Measurements from ENCODE around the gene HSD17B14. TPM values are rescaled to one million over a fixed set of nuclear protein-coding genes. Genes with fewer than 3 reads are reported as not detected.
"Not testable (repeated sequence)": the region's sequence is repeated elsewhere in the genome, so short reads cannot be mapped to it uniquely, and the experiment has no call there.

The HSD17B14 gene
- total and polyA plus RNA-seq, 4 donors: 3.7 to 12.6 (median 8.1) TPM

- TF ChIP-seq NR2F2 (IDR thresholded peaks at IDR 0.05) (peak; percentile 49), RXRA (IDR thresholded peaks at IDR 0.05) (peak in 1 of 2 donors; percentile 78)
- H3K27me3 ChIP-seq (ENCODE audit: control insufficient read depth in 4 of 4, insufficient read depth in 4 of 4, low read length in 3 of 4); DNase-seq (ENCODE audit: low spot score); H3K9ac ChIP-seq (ENCODE audit: low read depth in 1 of 2, low read length in 2 of 2); H3K9me3 ChIP-seq (ENCODE audit: control insufficient read depth in 4 of 4, low read length in 3 of 4): not testable (repeated sequence)
- WGBS: 62% methylated on average over 31 of the region's 31 CpGs
- H3K36me3 ChIP-seq (ENCODE audit: control insufficient read depth in 4 of 4, insufficient read depth in 3 of 4, low read depth in 1 of 4, low read length in 3 of 4): peaks cover 0 to 14% (median 10%) of the 10 kb centered on the region in 4 donors
- peak overlapping the region; percentile 68 to 71 for H3K27ac ChIP-seq (ENCODE audit: low read depth in 1 of 2, low read length in 2 of 2)
- H3K4me3 ChIP-seq (ENCODE audit: low read depth in 1 of 3, low read length in 3 of 3): peak overlapping the region in 1 of 3 donors; percentile 4
- peaks cover 6 to 36% (median 25%) of the 10 kb centered on the region in 4 donors for H3K4me1 ChIP-seq (ENCODE audit: control insufficient read depth in 4 of 4, insufficient read depth in 4 of 4, low read length in 3 of 4)
These were observed 35.3 kb upstream of the HSD17B14 start for GRCh38 chr19:48871471-48872181.

- TF ChIP-seq JUND (IDR thresholded peaks at IDR 0.05): no peak
- TF ChIP-seq MAX (IDR thresholded peaks at IDR 0.05): no peak
- TF ChIP-seq RXRA (IDR thresholded peaks at IDR 0.05): no peak
- no peak for TF ChIP-seq YY1 (IDR thresholded peaks at IDR 0.05)
- TF ChIP-seq EGR1 (IDR thresholded peaks at IDR 0.05; ENCODE audit: low read depth in 2 of 2): no peak
- no peak for TF ChIP-seq ZBTB33 (IDR thresholded peaks at IDR 0.05)
- TF ChIP-seq NR2F2 (IDR thresholded peaks at IDR 0.05): no peak
- no peak for TF ChIP-seq FOXA1 (IDR thresholded peaks at IDR 0.05)
- no peak for TF ChIP-seq TAF1 (conservative IDR thresholded peaks at IDR 0.05)
- no peak for TF ChIP-seq GABPA (IDR thresholded peaks at IDR 0.05 in 1 of 2, conservative IDR thresholded peaks at IDR 0.05 in 1 of 2)
- H3K9ac ChIP-seq (ENCODE audit: low read depth in 1 of 2, low read length in 2 of 2): no peak overlapping the region
- H3K4me1 ChIP-seq (ENCODE audit: control insufficient read depth in 4 of 4, insufficient read depth in 4 of 4, low read length in 3 of 4): peaks cover 5 to 25% (median 23%) of the 10 kb centered on the region in 4 donors
- WGBS: 95% methylated on average over 9 of the region's 9 CpGs
- H3K36me3 ChIP-seq (ENCODE audit: control insufficient read depth in 4 of 4, insufficient read depth in 3 of 4, low read depth in 1 of 4, low read length in 3 of 4): peaks cover 0 to 10% (median 9%) of the 10 kb centered on the region in 4 donors
- no peak overlapping the region for H3K4me3 ChIP-seq (ENCODE audit: low read depth in 1 of 3, low read length in 3 of 3)
- no peak for DNase-seq (ENCODE audit: low spot score)
- H3K27me3 ChIP-seq (ENCODE audit: control insufficient read depth in 4 of 4, insufficient read depth in 4 of 4, low read length in 3 of 4): no peaks in the 10 kb centered on the region
- no peaks in the 10 kb centered on the region for H3K9me3 ChIP-seq (ENCODE audit: control insufficient read depth in 4 of 4, low read length in 3 of 4)
- no peak overlapping the region for H3K27ac ChIP-seq (ENCODE audit: low read depth in 1 of 2, low read length in 2 of 2)
These were observed 33.8 kb upstream of the HSD17B14 start for GRCh38 chr19:48870048-48870447.

GRCh38 chr19:48868114-48868886 lies 32.0 kb upstream of the HSD17B14 start, which contains the start of gene PLEKHA4:
PLEKHA4 (minus strand) TSS chr19:48868617; CDS start chr19:48867620, 997 bp downstream.
- Histone ChIP-seq H3K4me3 (ENCODE audit: low read depth in 1 of 3, low read length in 3 of 3) (peak within 1 kb of the TSS; percentile 55 to 71 (median 67)), H3K9ac (ENCODE audit: low read depth in 1 of 2, low read length in 2 of 2) (peak within 1 kb of the TSS; percentile 83 to 89), H3K9me3 (ENCODE audit: control insufficient read depth in 4 of 4, low read length in 3 of 4) (no peaks in the 10 kb centered on the region), H3K36me3 (ENCODE audit: control insufficient read depth in 4 of 4, insufficient read depth in 3 of 4, low read depth in 1 of 4, low read length in 3 of 4) (peaks cover 0 to 6% (median 0%) of the 10 kb centered on the region in 4 donors), H3K27ac (ENCODE audit: low read depth in 1 of 2, low read length in 2 of 2) (peak within 1 kb of the TSS; percentile 94 to 95), H3K27me3 (ENCODE audit: control insufficient read depth in 4 of 4, insufficient read depth in 4 of 4, low read length in 3 of 4) (no peaks in the 10 kb centered on the region), H3K4me1 (ENCODE audit: control insufficient read depth in 4 of 4, insufficient read depth in 4 of 4, low read length in 3 of 4) (peaks cover 5 to 9% (median 9%) of the 10 kb centered on the region in 4 donors)
- no peak for DNase-seq (ENCODE audit: low spot score)
- WGBS: 18% methylated on average over 11 of the region's 11 CpGs
- TF ChIP-seq EGR1 (IDR thresholded peaks at IDR 0.05; ENCODE audit: low read depth in 2 of 2): peak; percentile 99 to 100
- TF ChIP-seq HNF4A (conservative IDR thresholded peaks at IDR 0.05): peak in 1 of 2 donors; percentile 21
- peak; percentile 58 for TF ChIP-seq REST (IDR thresholded peaks at IDR 0.05)
- peak; percentile 67 for TF ChIP-seq SP1 (IDR thresholded peaks at IDR 0.05)
- no peak for TF ChIP-seq HNF4G (IDR thresholded peaks at IDR 0.05)
- no peak for TF ChIP-seq JUND (IDR thresholded peaks at IDR 0.05)
- TF ChIP-seq GABPA (IDR thresholded peaks at IDR 0.05 in 1 of 2, conservative IDR thresholded peaks at IDR 0.05 in 1 of 2): no peak
- TF ChIP-seq FOXA2 (IDR thresholded peaks at IDR 0.05): no peak
- TF ChIP-seq TAF1 (conservative IDR thresholded peaks at IDR 0.05): no peak
- no peak for TF ChIP-seq ATF3 (IDR thresholded peaks at IDR 0.05)
- peak; percentile 34 to 55 for TF ChIP-seq RXRA (IDR thresholded peaks at IDR 0.05)
- no peak for TF ChIP-seq ZBTB33 (IDR thresholded peaks at IDR 0.05)
- TF ChIP-seq NR2F2 (IDR thresholded peaks at IDR 0.05): peak; percentile 35
- peak; percentile 62 for TF ChIP-seq MAX (IDR thresholded peaks at IDR 0.05)
- peak; percentile 58 for TF ChIP-seq YY1 (IDR thresholded peaks at IDR 0.05)
